MM.1S (cell line): Measurements from ENCODE around the gene RHPN2.

Source experiments
- DNase-seq: peaks from one replicate; pipeline ENCODE4 v3.0.0-alpha.2; 2015
- H2AFZ ChIP-seq: fragments of 300-600 bp; sonication (generic); 2 replicates; pipeline ENCODE4 v1.6.0; 2016; ENCODE audit warnings: antibody characterized with exemption, low read length
- H3F3A ChIP-seq: fragments of 300-600 bp; sonication (generic); 2 replicates; pipeline ENCODE4 v1.6.1; 2016; ENCODE audit warnings: mild to moderate bottlenecking, antibody characterized with exemption, low read length, moderate library complexity, mixed read lengths; ENCODE audit not compliant: insufficient read depth
- H3K27ac ChIP-seq: fragments of 300-600 bp; sonication (generic); 2 replicates; pipeline ENCODE4 v1.5.1; 2016; ENCODE audit warnings: mild to moderate bottlenecking, low read length
- H3K27me3 ChIP-seq: fragments of 300-600 bp; sonication (generic); replicated peaks from 2 replicates; pipeline ENCODE4 v1.6.0; 2016; ENCODE audit warnings: low read length; ENCODE audit not compliant: insufficient read depth
- H3K36me3 ChIP-seq: fragments of 300-600 bp; sonication (generic); replicated peaks from 2 replicates; pipeline ENCODE4 v1.6.1; 2016; ENCODE audit warnings: mild to moderate bottlenecking, low read length, mixed read lengths; ENCODE audit not compliant: insufficient read depth
- H3K4me1 ChIP-seq: fragments of 300-600 bp; sonication (generic); 2 replicates; pipeline ENCODE4 v1.6.1; 2016; ENCODE audit warnings: low read length, mixed read lengths
- H3K4me2 ChIP-seq: fragments of 300-600 bp; sonication (generic); 2 replicates; pipeline ENCODE4 v1.6.0; 2016; ENCODE audit warnings: low read depth, low read length
- H3K4me3 ChIP-seq: fragments of 300-600 bp; sonication (generic); 2 replicates; pipeline ENCODE4 v1.5.1; 2016; ENCODE audit warnings: low read length, mixed read lengths
- H3K79me2 ChIP-seq: fragments of 300-600 bp; sonication (generic); 2 replicates; pipeline ENCODE4 v1.6.1; 2016; ENCODE audit warnings: mixed run types, low read length, mixed read lengths
- H3K9ac ChIP-seq: fragments of 300-600 bp; sonication (generic); 2 replicates; pipeline ENCODE4 v1.6.1; 2016; ENCODE audit warnings: low read length, mixed read lengths
- H3K9me2 ChIP-seq: fragments of 300-600 bp; sonication (generic); replicated peaks from 2 replicates; pipeline ENCODE4 v1.6.1; 2016; ENCODE audit warnings: mild to moderate bottlenecking, low read length, mixed read lengths; ENCODE audit not compliant: insufficient read depth
- H3K9me3 ChIP-seq: fragments of 300-600 bp; sonication (generic); replicated peaks from 2 replicates; pipeline ENCODE4 v1.6.1; 2016; ENCODE audit warnings: mild to moderate bottlenecking, low read length, mixed read lengths; ENCODE audit not compliant: insufficient read depth
- H4K20me1 ChIP-seq: fragments of 300-600 bp; sonication (generic); 2 replicates; pipeline ENCODE4 v1.6.1; 2016; ENCODE audit warnings: mild to moderate bottlenecking, low read length, moderate library complexity, mixed read lengths; ENCODE audit not compliant: insufficient read depth
- EZH2 ChIP-seq: fragments of 300-600 bp; sonication (generic); optimal IDR thresholded peaks from 2 replicates; pipeline ENCODE3; 2017; ENCODE audit warnings: low read depth, mild to moderate bottlenecking, antibody characterized with exemption, low read length, mixed read lengths
- EZH2phosphoT487 ChIP-seq: fragments of 300-600 bp; sonication (generic); IDR thresholded peaks from 2 replicates; pipeline ENCODE4 v1.6.1; 2018; ENCODE audit warnings: antibody characterized with exemption, low read length
- TF ChIP-seq, protein P1 (sequence below): fragments of 300-600 bp; sonication (generic); IDR thresholded peaks from 2 replicates; pipeline ENCODE4 v1.5.1; 2016; ENCODE audit warnings: antibody characterized with exemption, low read length, mixed read lengths

RHPN2 gene

DNA sequence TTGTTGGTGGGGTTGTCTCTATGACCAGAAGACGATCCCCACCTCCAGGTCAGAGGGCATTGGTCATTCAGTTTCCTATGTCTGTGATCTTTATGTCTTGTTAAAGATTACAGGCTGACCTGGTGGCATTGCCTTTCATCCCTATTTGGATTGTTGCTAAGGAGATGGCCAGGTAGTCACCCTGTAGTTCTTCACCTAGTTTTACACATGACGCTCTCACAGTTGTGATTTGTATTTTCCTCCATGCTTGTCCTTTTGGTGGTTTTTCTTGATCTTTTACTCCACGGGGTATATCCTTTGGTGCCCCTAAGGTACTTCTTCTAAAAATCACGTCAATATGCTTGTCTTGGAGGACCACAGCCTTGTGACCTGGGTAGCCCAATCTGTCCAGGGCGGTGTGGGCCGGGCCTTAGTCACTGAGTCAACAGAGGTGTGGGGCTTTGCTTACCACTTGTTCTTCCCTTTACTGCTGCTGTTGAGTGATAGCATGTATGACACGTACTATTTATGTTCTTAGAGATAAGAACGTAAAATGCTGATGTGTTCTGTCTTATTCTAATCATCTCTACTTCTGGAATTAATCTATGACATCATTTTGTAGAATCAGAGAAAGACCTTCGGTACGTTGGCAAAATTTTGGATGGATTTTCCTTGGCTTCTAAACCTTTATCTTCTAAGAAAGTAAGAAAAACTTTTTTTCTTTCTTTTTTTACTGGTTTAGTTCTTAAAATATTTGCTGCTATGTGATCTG, 36.4 kb upstream of the RHPN2 start:
- no peak overlapping the region for H3K4me2 ChIP-seq
- no peak overlapping the region for H3K27ac ChIP-seq
- H3K36me3 ChIP-seq = peaks cover 5% of the 10 kb centered on the region; the same call in 1 of the 2 replicates
- H2AFZ ChIP-seq = no peak overlapping the region
- H3K9me2 ChIP-seq = no peaks in the 10 kb centered on the region
- TF ChIP-seq, protein P1, sequence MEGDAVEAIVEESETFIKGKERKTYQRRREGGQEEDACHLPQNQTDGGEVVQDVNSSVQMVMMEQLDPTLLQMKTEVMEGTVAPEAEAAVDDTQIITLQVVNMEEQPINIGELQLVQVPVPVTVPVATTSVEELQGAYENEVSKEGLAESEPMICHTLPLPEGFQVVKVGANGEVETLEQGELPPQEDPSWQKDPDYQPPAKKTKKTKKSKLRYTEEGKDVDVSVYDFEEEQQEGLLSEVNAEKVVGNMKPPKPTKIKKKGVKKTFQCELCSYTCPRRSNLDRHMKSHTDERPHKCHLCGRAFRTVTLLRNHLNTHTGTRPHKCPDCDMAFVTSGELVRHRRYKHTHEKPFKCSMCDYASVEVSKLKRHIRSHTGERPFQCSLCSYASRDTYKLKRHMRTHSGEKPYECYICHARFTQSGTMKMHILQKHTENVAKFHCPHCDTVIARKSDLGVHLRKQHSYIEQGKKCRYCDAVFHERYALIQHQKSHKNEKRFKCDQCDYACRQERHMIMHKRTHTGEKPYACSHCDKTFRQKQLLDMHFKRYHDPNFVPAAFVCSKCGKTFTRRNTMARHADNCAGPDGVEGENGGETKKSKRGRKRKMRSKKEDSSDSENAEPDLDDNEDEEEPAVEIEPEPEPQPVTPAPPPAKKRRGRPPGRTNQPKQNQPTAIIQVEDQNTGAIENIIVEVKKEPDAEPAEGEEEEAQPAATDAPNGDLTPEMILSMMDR = no peak
- TF ChIP-seq EZH2phosphoT487 = no peak
- TF ChIP-seq EZH2 = no peak
- H3K79me2 ChIP-seq = no peaks in the 10 kb centered on the region
- no peak overlapping the region for H3K4me3 ChIP-seq
- no peak overlapping the region for H3K9ac ChIP-seq
- no peaks in the 10 kb centered on the region for H4K20me1 ChIP-seq
- DNase-seq = no peak
- H3K4me1 ChIP-seq = no peaks in the 10 kb centered on the region
- H3F3A ChIP-seq = no peaks in the 10 kb centered on the region
- H3K9me3 ChIP-seq = no peaks in the 10 kb centered on the region
- H3K27me3 ChIP-seq = no peaks in the 10 kb centered on the region

DNA sequence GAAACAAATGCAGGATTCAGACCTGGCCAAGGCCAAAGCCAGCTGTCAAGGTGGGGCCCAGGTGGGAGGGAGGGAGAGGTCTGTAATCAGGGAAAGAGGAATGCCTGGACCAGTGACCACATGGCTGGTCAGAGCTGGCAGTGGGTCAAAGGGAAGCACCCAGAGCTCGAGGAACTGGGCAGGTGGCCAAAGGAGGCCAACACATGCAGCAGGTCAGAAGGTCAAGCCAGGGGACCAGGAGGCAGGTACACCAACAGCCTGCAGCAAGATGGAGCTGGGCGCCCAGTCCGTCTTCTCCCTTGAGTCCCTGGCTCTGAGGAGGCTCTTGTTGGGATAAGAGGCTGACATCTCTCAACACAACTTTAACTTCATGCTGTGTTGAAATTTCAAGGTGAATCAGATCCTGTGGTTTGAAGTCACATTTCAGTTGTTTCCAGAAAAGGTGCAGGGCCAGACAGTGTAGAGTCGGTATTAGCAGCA, 33.4 kb upstream of the RHPN2 start:
- DNase-seq = no peak
- no peaks in the 10 kb centered on the region for H3K27me3 ChIP-seq
- no peaks in the 10 kb centered on the region for H3K9me3 ChIP-seq
- H3K4me3 ChIP-seq = no peak overlapping the region
- TF ChIP-seq, protein P1 = no peak
- no peak for TF ChIP-seq EZH2phosphoT487
- TF ChIP-seq EZH2 = no peak
- no peak overlapping the region for H3K9ac ChIP-seq
- H3K36me3 ChIP-seq = peaks cover 4% of the 10 kb centered on the region; the same call in 1 of the 2 replicates
- no peak overlapping the region for H2AFZ ChIP-seq
- no peak overlapping the region for H3K27ac ChIP-seq
- no peaks in the 10 kb centered on the region for H3K4me1 ChIP-seq
- H4K20me1 ChIP-seq = no peaks in the 10 kb centered on the region
- no peaks in the 10 kb centered on the region for H3K9me2 ChIP-seq
- H3K79me2 ChIP-seq = no peaks in the 10 kb centered on the region
- no peak overlapping the region for H3K4me2 ChIP-seq
- H3F3A ChIP-seq = no peaks in the 10 kb centered on the region

DNA sequence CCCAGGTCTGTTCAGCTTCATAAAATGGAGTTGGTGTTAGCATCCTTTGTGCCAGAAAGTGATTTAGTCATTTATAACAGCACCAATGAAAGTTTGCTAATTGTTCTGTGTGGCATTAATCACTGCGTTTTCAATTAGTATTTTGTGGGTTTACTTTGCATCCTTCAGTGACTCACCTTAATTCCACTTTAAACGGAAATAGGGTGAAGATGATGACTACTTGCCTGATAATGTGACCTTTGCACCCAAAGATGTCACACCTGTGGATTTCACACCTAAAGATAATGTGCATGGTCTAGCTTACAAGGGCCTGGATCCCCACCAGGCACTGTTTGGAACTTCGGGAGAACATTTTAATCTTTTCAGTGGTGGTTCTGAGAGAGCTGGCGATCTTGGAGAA, 31.3 kb upstream of the RHPN2 start:
- Histone ChIP-seq H3K9ac (no peak overlapping the region), H3K79me2 (no peaks in the 10 kb centered on the region), H3K36me3 (no peaks in the 10 kb centered on the region; the same call in 1 of the 2 replicates), H3F3A (no peaks in the 10 kb centered on the region), H3K4me1 (no peaks in the 10 kb centered on the region), H2AFZ (no peak overlapping the region), H3K27me3 (no peaks in the 10 kb centered on the region), H3K9me2 (no peaks in the 10 kb centered on the region), H3K27ac (no peak overlapping the region), H4K20me1 (no peaks in the 10 kb centered on the region), H3K4me2 (no peak overlapping the region), H3K9me3 (no peaks in the 10 kb centered on the region), H3K4me3 (no peak overlapping the region)
- DNase-seq = no peak
- TF ChIP-seq EZH2phosphoT487 = no peak
- no peak for TF ChIP-seq EZH2
- TF ChIP-seq, protein P1 = no peak
